IMR-90 (cell line): ENCODE results near the gene NES.

Source experiments
- CTCF ChIP-seq: conservative IDR thresholded peaks from 2 replicates; pipeline ENCODE4 v1.5.1; 2012; ENCODE audit warnings: mild to moderate bottlenecking, low read depth, low read length, improper control_type of control experiment
- POLR2A ChIP-seq: IDR thresholded peaks from 2 replicates; pipeline ENCODE4 v1.6.1; 2012; ENCODE audit warnings: mild to moderate bottlenecking, low read depth, low read length

- TF ChIP-seq POLR2A (no peak), CTCF (no peak)
These were observed 32.6 kb downstream of the NES start for GRCh38 chr1:156644640-156645039.
